Endothelial cell of umbilical vein (primary cell): ENCODE results near the gene KRT86. TPM values are rescaled to one million over a fixed set of nuclear protein-coding genes. Genes with fewer than 3 reads are reported as not detected.

Experiments
- BruUV-seq: library from RNA; stranded (reverse); fragments of 400-500 nt; replicated peaks from 2 replicates; lab custom pipeline; 2021; lab: Mats Ljungman, UMichigan
- CTCF ChIA-PET: fragments of 300-600, 350-600 bp; sonication (Branson Sonifier 250); formaldehyde crosslinking; loops from one replicate; lab custom pipeline; 2021; ENCODE audit warnings: antibody characterized with exemption, inconsistent platforms; lab: Charles Lee
- POLR2A ChIA-PET: fragments of 300-600, 350-600 bp; sonication (Branson Sonifier 250); formaldehyde crosslinking; loops from one replicate; lab custom pipeline; 2021; ENCODE audit warnings: antibody characterized with exemption, inconsistent platforms; lab: Charles Lee
- DNase-seq: peaks from one replicate; pipeline ENCODE4 v3.0.0-alpha.2; 2011; ENCODE audit warnings: low read depth, low spot score
- FAIRE-seq: peaks from 2 replicates; lab custom pipeline; 2011; peaks lifted over from hg19 to GRCh38; lab: Jason Lieb, UNC
- H2AFZ ChIP-seq: 2 replicates; pipeline ENCODE4 v1.6.0; 2012; ENCODE audit warnings: low read depth, low read length, control low read depth, inconsistent platforms
- H3K27ac ChIP-seq: 2 replicates; pipeline ENCODE4 v1.5.1; 2011; ENCODE audit warnings: low read depth, mild to moderate bottlenecking, control low read depth, low read length, moderate library complexity; ENCODE audit not compliant: insufficient read depth
- H3K27me3 ChIP-seq, 2 experiments: 2 replicates each; pipeline versions ENCODE4 v1.6.0 to v1.6.1; 2011; ENCODE audit warnings: low read length in 2 of 2, mixed read lengths in 1 of 2; ENCODE audit not compliant: control insufficient read depth in 2 of 2, insufficient read depth in 2 of 2
- H3K36me3 ChIP-seq, 2 experiments: 2 replicates in 1 of 2; 3 replicates in 1 of 2; pipeline ENCODE4 v1.5.1; 2011; ENCODE audit warnings: low read length in 2 of 2, mild to moderate bottlenecking in 1 of 2, moderate library complexity in 1 of 2; ENCODE audit not compliant: control insufficient read depth in 2 of 2, insufficient read depth in 2 of 2; ENCODE audit errors: extremely low read depth in 1 of 2
- H3K4me1 ChIP-seq: 3 replicates; pipeline ENCODE4 v1.5.1; 2011; ENCODE audit warnings: mild to moderate bottlenecking, low read length; ENCODE audit not compliant: control insufficient read depth, insufficient read depth; ENCODE audit errors: extremely low read depth
- H3K4me2 ChIP-seq: 2 replicates; pipeline ENCODE4 v1.6.1; 2011; ENCODE audit warnings: low read length, control low read depth, mixed read lengths; ENCODE audit not compliant: insufficient read depth
- H3K4me3 ChIP-seq, 3 experiments: fragments of 200-600 bp in 1 of 3; sonication (generic), shearing (Covaris generic) in 1 of 3; replicated peaks in 1 of 3; 2 replicates each; pipeline ENCODE4 v1.5.1; 2011 to 2016; ENCODE audit warnings: control low read depth in 3 of 3, low read length in 3 of 3, mild to moderate bottlenecking in 2 of 3, inconsistent platforms in 1 of 3, low read depth in 1 of 3, moderate library complexity in 1 of 3; ENCODE audit not compliant: insufficient read depth in 1 of 3
- H3K79me2 ChIP-seq: 2 replicates; pipeline ENCODE4 v1.6.0; 2012; ENCODE audit warnings: low read length, inconsistent platforms; ENCODE audit not compliant: control insufficient read depth, insufficient read depth
- H3K9ac ChIP-seq: replicated peaks from 2 replicates; pipeline ENCODE3; 2011; ENCODE audit warnings: low read length, control low read depth; ENCODE audit not compliant: insufficient read depth; ENCODE audit errors: extremely low read depth
- H3K9me1 ChIP-seq: replicated peaks from 3 replicates; pipeline ENCODE4 v1.6.0; 2011; ENCODE audit warnings: mild to moderate bottlenecking, low read length; ENCODE audit not compliant: control insufficient read depth, insufficient read depth; ENCODE audit errors: extremely low read depth
- H3K9me3 ChIP-seq: replicated peaks from 2 replicates; pipeline ENCODE4 v1.5.1; 2012; ENCODE audit warnings: low read length, inconsistent platforms; ENCODE audit not compliant: control insufficient read depth, insufficient read depth
- H4K20me1 ChIP-seq: replicated peaks from 2 replicates; pipeline ENCODE3; 2011; ENCODE audit warnings: mild to moderate bottlenecking, low read length; ENCODE audit not compliant: control insufficient read depth, insufficient read depth; ENCODE audit errors: extremely low read depth
- EZH2 ChIP-seq: IDR thresholded peaks from 2 replicates; pipeline ENCODE4 v1.6.1; 2012; ENCODE audit warnings: borderline replicate concordance, low read depth, mild to moderate bottlenecking, moderate library complexity, low read length, inconsistent platforms; ENCODE audit not compliant: severe bottlenecking
- FOS ChIP-seq: IDR thresholded peaks from 2 replicates; pipeline ENCODE4 v1.6.1; 2011; ENCODE audit warnings: mild to moderate bottlenecking, low read length, moderate library complexity, borderline replicate concordance; ENCODE audit not compliant: insufficient read depth
- GATA2 ChIP-seq: IDR thresholded peaks from 2 replicates; pipeline ENCODE4 v1.7.0; 2011; ENCODE audit warnings: low read depth, mild to moderate bottlenecking, moderate library complexity, mixed read lengths, low read length; ENCODE audit not compliant: insufficient read length, insufficient read depth
- JUN ChIP-seq: IDR thresholded peaks from 2 replicates; pipeline ENCODE4 v1.6.1; 2011; ENCODE audit warnings: borderline replicate concordance, low read depth; ENCODE audit not compliant: insufficient read length, insufficient read depth
- MAX ChIP-seq: IDR thresholded peaks from 2 replicates; pipeline ENCODE4 v1.6.1; 2011; ENCODE audit not compliant: insufficient read depth, insufficient read length
- MYC ChIP-seq: IDR thresholded peaks from one replicate; pipeline ENCODE4 v1.6.1; 2011; ENCODE audit warnings: mild to moderate bottlenecking, low read depth, low read length
- POLR2A ChIP-seq: IDR thresholded peaks from 2 replicates; pipeline ENCODE4 v1.6.1; 2012; ENCODE audit warnings: low read depth, mild to moderate bottlenecking, control low read depth, low read length
- POLR2AphosphoS5 ChIP-seq: IDR thresholded peaks from 2 replicates; pipeline ENCODE4 v1.6.1; 2012; ENCODE audit warnings: low read depth, mild to moderate bottlenecking, control low read depth, low read length, moderate library complexity; ENCODE audit not compliant: insufficient read depth
- dilution Hi-C: fragments of 300-500 bp; cut with MboI; formaldehyde crosslinking; loops from one replicate; pipeline ENCODE4 v1.15.0; 2019; ENCODE audit warnings: low sequenced_read_pairs; ENCODE audit not compliant: extremely low pct_ligation_motif_present
- intact Hi-C: fragments of 100-400 bp; cut with micrococcal nuclease; formaldehyde crosslinking; loops from one replicate; pipeline ENCODE4 v1.10.0; 2022
- polyA plus RNA-seq, 4 experiments: library from polyadenylated mRNA; depleted of rRNA in 3 of 4; stranded (reverse) in 3 of 4; unstranded in 1 of 4; fragments of >200 nt; gene quantifications; 2 replicates each; pipeline versions ENCODE4 v1.2.1 to v1.2.3, GENCODE V29; 2011 to 2012; ENCODE audit warnings: missing spikeins in 1 of 4
- total RNA-seq: library from RNA; stranded (reverse); gene quantifications from 2 replicates; pipeline ENCODE4 v1.2.3, GENCODE V29; 2021
- TF ChIP-seq, protein P1 (sequence below), 2 donors: IDR thresholded peaks; 1 replicate in 1 of 2; 2 replicates in 1 of 2; pipeline ENCODE4 v1.5.1; 2011; ENCODE audit warnings: low read length in 2 of 2, mild to moderate bottlenecking in 2 of 2, moderate library complexity in 2 of 2, control low read depth in 1 of 2, inconsistent platforms in 1 of 2, low read depth in 1 of 2; ENCODE audit not compliant: insufficient read depth in 1 of 2; ENCODE audit errors: extremely low read depth in 1 of 2

Gene KRT86
- total and polyA plus RNA-seq, 2 donors (not counting 3 experiments of a cell fraction or from before 2014, with no cell fraction given) = not detected

- TF ChIP-seq MYC (no peak), EZH2 (no peak), POLR2A (no peak), JUN (no peak), GATA2 (no peak), FOS (no peak), MAX (no peak), POLR2AphosphoS5 (no peak)
- TF ChIP-seq, protein P1, sequence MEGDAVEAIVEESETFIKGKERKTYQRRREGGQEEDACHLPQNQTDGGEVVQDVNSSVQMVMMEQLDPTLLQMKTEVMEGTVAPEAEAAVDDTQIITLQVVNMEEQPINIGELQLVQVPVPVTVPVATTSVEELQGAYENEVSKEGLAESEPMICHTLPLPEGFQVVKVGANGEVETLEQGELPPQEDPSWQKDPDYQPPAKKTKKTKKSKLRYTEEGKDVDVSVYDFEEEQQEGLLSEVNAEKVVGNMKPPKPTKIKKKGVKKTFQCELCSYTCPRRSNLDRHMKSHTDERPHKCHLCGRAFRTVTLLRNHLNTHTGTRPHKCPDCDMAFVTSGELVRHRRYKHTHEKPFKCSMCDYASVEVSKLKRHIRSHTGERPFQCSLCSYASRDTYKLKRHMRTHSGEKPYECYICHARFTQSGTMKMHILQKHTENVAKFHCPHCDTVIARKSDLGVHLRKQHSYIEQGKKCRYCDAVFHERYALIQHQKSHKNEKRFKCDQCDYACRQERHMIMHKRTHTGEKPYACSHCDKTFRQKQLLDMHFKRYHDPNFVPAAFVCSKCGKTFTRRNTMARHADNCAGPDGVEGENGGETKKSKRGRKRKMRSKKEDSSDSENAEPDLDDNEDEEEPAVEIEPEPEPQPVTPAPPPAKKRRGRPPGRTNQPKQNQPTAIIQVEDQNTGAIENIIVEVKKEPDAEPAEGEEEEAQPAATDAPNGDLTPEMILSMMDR (IDR thresholded peaks at IDR 0.05; ENCODE audit: extremely low read depth in 1 of 2, insufficient read depth in 1 of 2, low read depth in 1 of 2, low read length in 2 of 2) = no peak
- BruUV-seq = no TSS peak
- POLR2A ChIA-PET = no interaction called here
Observed at GRCh38 chr12:52279422-52280318, 5.2 kb downstream of the KRT86 start.

More at GRCh38 chr12:52279422-52280318, 5.2 kb downstream of the KRT86 start:
- DNase-seq (no peak), FAIRE-seq (no peak)
- H3K4me1 ChIP-seq = peaks cover 3% of the 10 kb centered on the region
- no peaks in the 10 kb centered on the region for H3K9me3 ChIP-seq
- H3K4me2 ChIP-seq = no peak overlapping the region
- H3K9ac ChIP-seq = no peak overlapping the region
- H3K36me3 ChIP-seq = no peaks in the 10 kb centered on the region
- CTCF ChIA-PET = interaction anchor here (0.6 to 3.7 kb wide), 61 partner anchors 7 to 668 kb away, joined by 3 to 30 read pairs (median 4); partner anchors contain the start of gene KRT7
- intact Hi-C loops = loop anchor here (1.0 to 2.0 kb wide), 2 partner anchors 66 to 123 kb away; no protein-coding TSS in a partner anchor
- H2AFZ ChIP-seq = no peak overlapping the region
- dilution Hi-C loops = no loop called here
- H3K79me2 ChIP-seq = no peaks in the 10 kb centered on the region
- no peak overlapping the region for H3K27ac ChIP-seq
- H3K27me3 ChIP-seq = peaks cover 4 to 5% of the 10 kb centered on the region in 2 experiments
- no peaks in the 10 kb centered on the region for H4K20me1 ChIP-seq
- H3K9me1 ChIP-seq = no peaks in the 10 kb centered on the region
- no peak overlapping the region for H3K4me3 ChIP-seq
